Endothelial cell (in vitro differentiated cells): ENCODE results near the gene GTF2A1. TPM values are rescaled to one million over a fixed set of nuclear protein-coding genes. Genes with fewer than 3 reads are reported as not detected.

Experiments
- DNase-seq: peaks from one replicate; pipeline ENCODE4 v3.0.0; 2021; ENCODE audit warnings: low spot score
- H3K27ac Mint-ChIP-seq: one replicate; pipeline ENCODE4 v1.8.0; 2021; ENCODE audit warnings: mixed read lengths, inconsistent platforms; ENCODE audit not compliant: unreplicated experiment
- H3K27me3 Mint-ChIP-seq: one replicate; pipeline ENCODE4 v1.8.0; 2021; ENCODE audit warnings: mild to moderate bottlenecking, moderate library complexity, mixed read lengths, inconsistent platforms; ENCODE audit not compliant: unreplicated experiment
- H3K36me3 Mint-ChIP-seq: one replicate; pipeline ENCODE4 v1.8.0; 2021; ENCODE audit warnings: mild to moderate bottlenecking, low read depth, mixed read lengths, inconsistent platforms; ENCODE audit not compliant: unreplicated experiment
- H3K4me1 Mint-ChIP-seq: one replicate; pipeline ENCODE4 v1.8.0; 2021; ENCODE audit warnings: mild to moderate bottlenecking, mixed read lengths, inconsistent platforms; ENCODE audit not compliant: unreplicated experiment
- H3K4me3 Mint-ChIP-seq: one replicate; pipeline ENCODE4 v1.8.0; 2021; ENCODE audit warnings: mild to moderate bottlenecking, mixed read lengths, inconsistent platforms; ENCODE audit not compliant: unreplicated experiment
- H3K9me3 Mint-ChIP-seq: one replicate; pipeline ENCODE4 v1.8.0; 2021; ENCODE audit warnings: mixed read lengths, inconsistent platforms; ENCODE audit not compliant: unreplicated experiment
- total RNA-seq: library from RNA; stranded (reverse); fragmentation: NEBNext Ultra II Directional; extraction: Animal tissue kit (Norgen Biotek cat#: 25700); gene quantifications from one replicate; pipeline ENCODE4 v1.2.1, GENCODE V29; 2021; ENCODE audit not compliant: unreplicated experiment
- TF ChIP-seq, protein P1 (sequence below): fragments of 200-600 bp; sonication (generic); IDR thresholded peaks from one replicate; pipeline ENCODE4 v1.5.0; 2021; ENCODE audit warnings: antibody characterized with exemption; ENCODE audit not compliant: unreplicated experiment

Gene GTF2A1
- total RNA-seq, 1 donor from 2014 or later: 34.6 TPM

DNA sequence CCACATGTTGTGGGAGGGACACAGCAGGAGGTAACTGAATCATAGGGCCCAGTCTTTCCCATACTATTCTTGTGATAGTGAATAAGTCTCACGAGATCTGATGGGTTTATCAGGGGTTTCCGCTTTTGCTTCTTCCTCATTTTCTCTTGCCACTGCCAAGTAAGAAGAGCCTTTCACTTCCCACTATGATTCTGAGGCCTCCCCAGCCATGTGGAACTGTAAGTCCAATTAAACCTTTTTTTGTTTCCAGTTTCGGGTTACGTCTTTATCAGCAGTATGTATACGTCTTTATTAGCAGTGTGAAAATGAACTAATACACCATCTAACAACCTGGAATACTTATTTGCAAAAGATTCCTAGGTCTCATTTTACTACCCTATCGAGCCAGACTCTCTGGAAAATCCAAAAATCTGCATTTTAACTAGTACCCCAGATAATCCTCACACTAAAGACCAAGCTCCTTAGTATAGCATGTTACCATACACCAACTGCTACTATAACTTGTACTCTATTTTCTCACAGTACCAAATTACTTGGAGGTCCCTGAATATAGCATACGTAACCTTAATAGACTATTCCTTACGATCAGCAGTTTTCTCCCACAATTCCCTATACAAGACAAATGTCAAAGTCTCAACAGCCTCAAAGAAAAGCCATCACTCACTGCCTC, 11.5 kb downstream of the GTF2A1 start:
- Mint-ChIP-seq H3K4me3 (no peak overlapping the region), H3K4me1 (peaks cover 9% of the 10 kb centered on the region), H3K27ac (no peak overlapping the region), H3K9me3 (no peaks in the 10 kb centered on the region), H3K27me3 (no peaks in the 10 kb centered on the region), H3K36me3 (peaks cover 36% of the 10 kb centered on the region)
- DNase-seq: no peak
- TF ChIP-seq, protein P1, sequence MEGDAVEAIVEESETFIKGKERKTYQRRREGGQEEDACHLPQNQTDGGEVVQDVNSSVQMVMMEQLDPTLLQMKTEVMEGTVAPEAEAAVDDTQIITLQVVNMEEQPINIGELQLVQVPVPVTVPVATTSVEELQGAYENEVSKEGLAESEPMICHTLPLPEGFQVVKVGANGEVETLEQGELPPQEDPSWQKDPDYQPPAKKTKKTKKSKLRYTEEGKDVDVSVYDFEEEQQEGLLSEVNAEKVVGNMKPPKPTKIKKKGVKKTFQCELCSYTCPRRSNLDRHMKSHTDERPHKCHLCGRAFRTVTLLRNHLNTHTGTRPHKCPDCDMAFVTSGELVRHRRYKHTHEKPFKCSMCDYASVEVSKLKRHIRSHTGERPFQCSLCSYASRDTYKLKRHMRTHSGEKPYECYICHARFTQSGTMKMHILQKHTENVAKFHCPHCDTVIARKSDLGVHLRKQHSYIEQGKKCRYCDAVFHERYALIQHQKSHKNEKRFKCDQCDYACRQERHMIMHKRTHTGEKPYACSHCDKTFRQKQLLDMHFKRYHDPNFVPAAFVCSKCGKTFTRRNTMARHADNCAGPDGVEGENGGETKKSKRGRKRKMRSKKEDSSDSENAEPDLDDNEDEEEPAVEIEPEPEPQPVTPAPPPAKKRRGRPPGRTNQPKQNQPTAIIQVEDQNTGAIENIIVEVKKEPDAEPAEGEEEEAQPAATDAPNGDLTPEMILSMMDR: no peak

DNA sequence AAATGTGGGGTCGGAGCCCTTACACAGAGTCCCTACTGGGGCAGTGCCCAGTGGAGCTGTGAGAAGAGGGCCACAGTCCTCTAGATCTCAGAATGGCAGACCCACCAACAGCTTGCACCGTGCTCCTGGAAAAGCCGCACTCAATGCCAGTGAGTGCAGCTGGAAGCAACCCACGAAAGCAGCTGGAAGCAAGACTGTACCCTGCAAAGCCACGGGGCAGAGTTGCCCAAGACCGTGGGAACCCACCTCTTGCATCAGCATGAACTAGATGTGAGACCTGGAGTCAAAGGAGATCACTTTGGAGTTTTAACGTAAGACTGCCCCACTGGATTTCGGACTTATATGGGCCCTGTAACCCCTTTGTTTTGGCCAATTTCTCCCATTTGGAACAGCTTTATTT, 12.3 kb downstream of the GTF2A1 start:
- Mint-ChIP-seq H3K4me3 (no peak overlapping the region), H3K36me3 (peaks cover 36% of the 10 kb centered on the region), H3K27me3 (no peaks in the 10 kb centered on the region), H3K9me3 (no peaks in the 10 kb centered on the region), H3K4me1 (peaks cover 9% of the 10 kb centered on the region), H3K27ac (no peak overlapping the region)
- no peak for DNase-seq
- TF ChIP-seq, protein P1: no peak

DNA sequence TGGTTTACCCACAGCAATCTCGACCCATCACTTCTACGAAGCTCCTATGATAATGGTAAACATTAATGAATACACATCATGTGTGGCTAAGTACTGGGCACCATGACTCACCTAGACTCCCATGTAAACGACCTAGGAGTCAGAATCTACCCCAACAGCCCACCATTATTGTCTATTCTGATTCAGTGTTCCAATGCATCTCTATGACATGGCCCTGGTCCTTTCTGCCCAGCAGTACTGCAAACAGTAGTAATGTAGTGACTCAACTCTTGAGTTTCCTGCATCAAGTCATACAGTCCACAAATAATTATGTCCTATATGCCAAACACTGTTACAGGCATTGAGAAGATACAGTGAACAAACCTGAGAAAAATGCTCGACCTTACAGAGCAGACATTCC, 14.6 kb downstream of the GTF2A1 start:
- Mint-ChIP-seq H3K27ac (no peak overlapping the region), H3K4me3 (peak overlapping the region; percentile 28), H3K9me3 (no peaks in the 10 kb centered on the region), H3K27me3 (no peaks in the 10 kb centered on the region), H3K36me3 (peaks cover 34% of the 10 kb centered on the region), H3K4me1 (peaks cover 9% of the 10 kb centered on the region)
- TF ChIP-seq, protein P1: no peak
- no peak for DNase-seq

DNA sequence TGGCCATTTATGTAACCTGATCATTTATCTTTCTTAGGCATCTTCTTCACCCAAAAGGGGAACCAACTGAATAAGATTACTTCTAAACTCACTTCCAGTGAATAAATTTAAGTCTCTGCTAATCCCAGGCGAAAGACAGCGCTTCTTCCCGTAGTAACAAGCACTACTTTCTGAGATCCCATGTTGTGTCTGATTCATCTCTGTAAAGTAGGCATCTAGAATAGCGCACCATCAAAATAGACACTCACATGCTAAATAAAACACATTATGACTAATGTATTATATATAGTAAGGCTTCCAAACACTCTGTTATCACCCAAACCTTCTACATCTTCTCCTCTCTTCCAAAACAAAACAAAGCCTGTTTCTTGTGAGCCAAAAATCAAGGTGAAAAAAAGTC, 15.1 kb downstream of the GTF2A1 start:
- H3K4me3 Mint-ChIP-seq: no peak overlapping the region
- no peak overlapping the region for H3K27ac Mint-ChIP-seq
- peaks cover 9% of the 10 kb centered on the region for H3K4me1 Mint-ChIP-seq
- H3K36me3 Mint-ChIP-seq: peaks cover 34% of the 10 kb centered on the region
- TF ChIP-seq, protein P1: no peak
- H3K9me3 Mint-ChIP-seq: no peaks in the 10 kb centered on the region
- no peaks in the 10 kb centered on the region for H3K27me3 Mint-ChIP-seq
- no peak for DNase-seq

DNA sequence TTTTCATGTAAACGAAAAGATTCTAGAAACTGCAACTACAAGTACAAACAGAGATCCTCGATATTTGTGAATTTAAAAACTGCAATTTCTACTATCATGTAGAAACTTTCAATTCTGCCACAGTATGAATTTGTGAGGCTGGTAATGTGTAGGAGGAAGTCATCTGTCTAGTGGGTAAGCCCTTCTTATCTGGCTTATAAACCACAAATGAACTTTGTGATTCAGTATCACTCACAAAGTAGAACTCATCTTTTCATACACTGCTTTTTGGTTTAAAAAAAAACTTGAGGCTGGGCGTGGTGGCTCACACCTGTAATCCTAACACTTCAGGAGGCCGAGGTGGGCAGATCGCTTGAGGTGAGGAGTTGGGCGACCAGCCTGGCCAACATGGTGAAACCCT, 20.7 kb downstream of the GTF2A1 start:
- Mint-ChIP-seq H3K27ac (no peak overlapping the region), H3K4me1 (no peaks in the 10 kb centered on the region), H3K9me3 (no peaks in the 10 kb centered on the region), H3K27me3 (no peaks in the 10 kb centered on the region), H3K36me3 (peaks cover 19% of the 10 kb centered on the region), H3K4me3 (no peak overlapping the region)
- no peak for DNase-seq
- TF ChIP-seq, protein P1: no peak
